LHCN-M2 (cell line): ENCODE results near the gene IQGAP3. TPM values are rescaled to one million over a fixed set of nuclear protein-coding genes. Genes with fewer than 3 reads are reported as not detected.
"Not testable (repeated sequence)": the region's sequence is repeated elsewhere in the genome, so short reads cannot be mapped to it uniquely, and the experiment has no call there.

Experiments
- DNase-seq: peaks from one replicate; pipeline ENCODE4 v3.0.0-alpha.2; 2012; ENCODE audit warnings: low read depth
- total RNA-seq: library from RNA; depleted of rRNA; stranded (reverse); fragments of >200 nt; gene quantifications from 2 replicates; pipeline ENCODE4 v1.2.3, GENCODE V29; 2014

The IQGAP3 gene
- total RNA-seq, 1 experiment from 2014 or later: 45.6 TPM

GRCh38 chr1:156571261-156571852 lies 1.0 kb downstream of the IQGAP3 start:
- peak; percentile 87 for DNase-seq

- no peak for DNase-seq
These were observed 5.9 kb downstream of the IQGAP3 start for GRCh38 chr1:156566436-156566835.

GRCh38 chr1:156565519-156565918 lies 6.8 kb downstream of the IQGAP3 start:
- no peak for DNase-seq

GRCh38 chr1:156560585-156561163 lies 11.7 kb downstream of the IQGAP3 start:
- no peak for DNase-seq

DNA sequence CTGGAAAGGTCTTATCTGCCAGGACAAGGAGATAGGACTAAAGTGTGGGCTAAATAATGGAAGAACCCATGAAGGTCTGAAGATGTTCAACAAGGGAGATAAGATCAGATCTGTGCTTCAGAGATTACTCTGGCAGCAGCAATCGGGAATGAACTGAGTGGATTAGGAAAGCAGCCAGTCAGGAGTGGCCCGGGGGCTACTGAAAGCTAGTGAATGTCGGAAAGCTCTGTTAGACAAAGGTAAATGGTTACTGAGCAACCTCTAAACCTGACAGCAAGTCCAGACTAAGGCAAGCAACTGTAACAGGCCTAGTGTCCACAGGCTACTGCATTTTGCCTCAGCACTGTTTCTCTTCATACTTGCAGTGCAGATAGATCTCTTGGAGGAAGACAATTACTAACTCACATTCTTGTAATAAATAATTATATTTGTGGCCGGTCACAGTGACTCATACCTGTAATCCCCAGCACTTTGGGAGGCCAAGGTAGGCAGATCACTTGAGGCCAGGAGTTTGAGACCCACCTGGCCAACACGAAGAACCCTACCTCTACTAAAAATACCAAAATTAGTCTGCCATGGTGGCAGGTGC lies 12.5 kb downstream of the IQGAP3 start:
- no peak for DNase-seq

GRCh38 chr1:156559086-156559796 lies 13.1 kb downstream of the IQGAP3 start:
- no peak for DNase-seq

- no peak for DNase-seq
These were observed 16.0 kb downstream of the IQGAP3 start for GRCh38 chr1:156556354-156556753.

DNA sequence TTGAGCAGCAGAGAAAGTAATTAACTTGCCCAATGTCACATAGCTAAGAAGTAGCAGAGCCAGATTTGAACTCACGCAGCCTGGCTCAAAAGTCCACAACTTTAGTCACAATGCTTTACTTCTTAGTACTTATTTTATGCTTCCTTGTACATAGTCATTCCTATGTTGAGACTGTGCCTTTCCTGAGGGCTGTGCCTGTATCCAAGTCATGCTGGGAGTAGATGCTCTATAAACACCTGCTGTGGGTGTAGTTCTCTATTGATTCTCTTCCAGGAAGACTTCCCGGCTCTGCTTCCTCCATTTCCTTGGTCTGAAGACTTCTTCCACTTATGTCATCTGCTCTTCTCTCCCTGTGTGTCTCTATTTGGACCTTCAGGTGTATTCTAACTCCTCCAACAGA lies 16.6 kb downstream of the IQGAP3 start:
- no peak for DNase-seq

DNA sequence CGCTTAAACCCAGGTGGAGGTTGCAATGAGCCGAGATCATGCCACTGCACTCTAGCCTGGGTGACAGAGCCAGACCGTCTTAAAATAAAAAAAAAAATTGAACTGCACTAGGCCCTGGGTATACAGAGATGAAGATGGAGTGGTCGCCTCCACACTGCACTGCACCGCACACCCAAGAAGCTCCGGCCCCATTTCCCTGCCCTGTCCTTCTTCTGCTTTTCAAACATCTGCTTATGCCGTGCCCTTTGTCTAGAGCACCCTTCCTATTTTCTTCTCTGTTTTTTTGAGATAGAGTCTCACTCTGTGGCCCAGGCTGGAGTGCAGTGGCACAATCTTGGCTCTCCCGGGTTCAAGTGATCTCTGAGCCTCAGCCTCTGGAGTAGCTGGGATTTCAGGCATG lies 17.4 kb downstream of the IQGAP3 start:
- no peak for DNase-seq

- no peak for DNase-seq
These were observed 18.4 kb downstream of the IQGAP3 start for GRCh38 chr1:156553860-156554485.

- DNase-seq: not testable (repeated sequence)
These were observed 19.4 kb downstream of the IQGAP3 start for GRCh38 chr1:156552937-156553336.

GRCh38 chr1:156552518-156552917 lies 19.8 kb downstream of the IQGAP3 start:
- DNase-seq: no peak

- peak; percentile 68 for DNase-seq
These were observed 20.5 kb downstream of the IQGAP3 start for GRCh38 chr1:156551869-156552268.

- DNase-seq: no peak
These were observed 21.2 kb downstream of the IQGAP3 start for GRCh38 chr1:156551066-156551643.

DNA sequence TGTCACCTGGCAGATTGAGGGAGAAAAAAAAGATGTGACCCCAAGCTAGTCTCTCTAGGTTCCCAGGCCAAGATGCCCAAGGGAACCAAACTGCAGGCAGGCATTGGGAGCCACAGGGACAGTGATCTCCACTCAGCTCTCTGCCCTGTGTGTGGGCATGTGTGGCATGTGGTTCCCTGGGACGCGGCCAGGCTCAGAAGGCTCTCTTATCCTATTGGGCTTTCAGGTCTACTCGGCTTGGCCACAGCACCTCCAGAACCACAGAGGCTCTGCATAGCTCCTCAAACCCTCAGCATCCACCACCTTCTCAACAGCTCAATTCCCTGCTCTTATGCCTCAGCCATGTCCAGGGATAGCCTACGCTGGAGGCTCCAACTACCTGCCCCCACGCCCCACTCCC lies 22.0 kb downstream of the IQGAP3 start:
- no peak for DNase-seq

GRCh38 chr1:156549831-156550230 lies 22.5 kb downstream of the IQGAP3 start:
- DNase-seq: no peak

- no peak for DNase-seq
These were observed 23.0 kb downstream of the IQGAP3 start for GRCh38 chr1:156549390-156549789.

- DNase-seq: no peak
These were observed 24.4 kb downstream of the IQGAP3 start for GRCh38 chr1:156547982-156548381.

DNA sequence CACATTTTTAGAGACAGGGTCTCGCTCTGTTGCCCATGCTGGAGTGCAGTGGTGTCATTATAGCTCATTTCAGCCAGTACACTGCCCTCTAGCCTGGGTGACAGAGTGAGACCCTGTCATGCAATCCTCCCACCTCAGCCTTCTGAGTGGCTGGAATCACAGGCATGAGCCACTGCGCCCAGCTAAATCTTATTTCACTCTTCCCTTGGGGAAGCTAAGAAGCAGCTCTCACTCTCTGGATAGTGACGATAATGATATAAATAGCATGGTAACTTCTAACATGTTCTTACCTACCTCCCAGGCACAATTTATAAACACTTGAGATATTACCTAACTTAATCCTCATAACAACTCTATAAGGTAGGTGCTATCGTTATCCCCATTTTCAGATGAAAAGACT lies 24.9 kb downstream of the IQGAP3 start:
- DNase-seq: no peak

GRCh38 chr1:156546267-156546666 lies 26.1 kb downstream of the IQGAP3 start:
- no peak for DNase-seq

DNA sequence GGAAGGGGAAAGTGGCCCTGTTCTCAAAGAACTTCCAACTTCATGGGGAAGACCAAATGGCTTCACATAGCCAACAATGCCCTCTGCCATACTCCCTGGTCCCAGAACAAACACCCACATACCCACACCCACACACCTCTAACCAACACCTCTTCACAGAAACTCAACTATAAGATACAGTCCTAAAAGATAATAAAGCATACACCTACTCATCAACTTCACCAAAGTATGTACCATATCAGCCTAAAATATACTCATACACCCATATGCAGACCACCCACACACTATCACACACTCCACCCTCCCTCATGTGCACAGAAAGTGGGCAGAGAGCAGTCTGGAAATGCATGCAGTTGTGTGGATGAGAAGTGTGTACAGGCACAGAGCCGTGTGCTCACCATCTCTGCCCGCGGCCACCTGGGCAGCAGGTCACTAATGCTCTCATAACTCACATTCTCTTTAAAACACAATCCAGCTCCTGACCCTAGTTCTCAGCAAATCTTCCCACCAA lies 27.7 kb downstream of the IQGAP3 start:
- no peak for DNase-seq

DNA sequence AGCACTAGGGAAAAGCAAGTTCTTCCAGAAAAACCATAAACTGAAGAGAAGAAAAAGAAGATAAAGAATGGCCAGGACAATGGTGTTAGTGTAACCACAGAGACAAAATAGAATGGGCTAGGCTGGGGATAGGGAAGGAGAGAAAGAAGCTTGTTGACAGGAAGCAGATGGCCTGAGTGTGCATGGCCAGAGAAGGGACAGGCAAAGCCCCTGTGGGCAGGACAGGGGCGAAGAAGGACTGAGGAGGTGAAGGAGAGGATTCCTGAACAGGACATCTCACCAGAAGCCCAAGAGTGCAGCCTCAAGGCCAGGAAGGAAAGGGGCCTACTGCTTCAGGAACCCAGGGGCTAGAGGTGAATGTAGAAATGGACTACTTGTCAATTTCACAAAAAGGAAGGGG lies 29.3 kb downstream of the IQGAP3 start:
- DNase-seq: no peak
